ENCODE measurements around the gene SCMH1.

SCMH1 gene

DNA sequence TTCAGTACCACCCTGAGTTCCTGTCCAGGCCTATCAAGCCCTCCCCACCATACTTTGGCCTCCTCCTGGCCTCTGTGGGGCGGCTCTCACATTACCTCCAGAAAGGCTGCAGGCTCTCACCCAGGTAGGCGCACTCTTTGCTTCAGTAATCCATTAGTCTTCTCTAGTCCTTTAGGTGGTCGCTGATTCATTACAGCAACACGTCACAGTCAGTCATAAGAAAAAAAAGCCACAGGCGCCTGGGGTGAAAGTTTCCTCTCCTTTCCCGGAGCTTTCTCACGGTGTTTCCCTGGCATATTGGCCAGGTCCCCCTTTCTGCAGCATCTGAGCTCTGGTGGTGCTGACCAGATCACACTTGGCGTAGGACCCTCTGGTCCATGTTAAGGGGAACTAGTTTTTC, 232.6 kb downstream of the SCMH1 start:
- Histone ChIP-seq H3K27me3 (ENCODE audit: insufficient read depth, low read length) (no peaks in the 10 kb centered on the region), H3K36me3 (ENCODE audit: insufficient read depth, low read depth, low read length) (peaks cover 100% of the 10 kb centered on the region), H3K27ac (ENCODE audit: low read length) (no peak overlapping the region), H3K4me1 (ENCODE audit: insufficient read depth, low read length) (no peaks in the 10 kb centered on the region), H3K4me3 (ENCODE audit: low read length) (no peak overlapping the region), H3K9me3 (ENCODE audit: insufficient read depth, low read depth, low read length) (no peaks in the 10 kb centered on the region), H3K9ac (ENCODE audit: low read depth, low read length) (no peak overlapping the region)

DNA sequence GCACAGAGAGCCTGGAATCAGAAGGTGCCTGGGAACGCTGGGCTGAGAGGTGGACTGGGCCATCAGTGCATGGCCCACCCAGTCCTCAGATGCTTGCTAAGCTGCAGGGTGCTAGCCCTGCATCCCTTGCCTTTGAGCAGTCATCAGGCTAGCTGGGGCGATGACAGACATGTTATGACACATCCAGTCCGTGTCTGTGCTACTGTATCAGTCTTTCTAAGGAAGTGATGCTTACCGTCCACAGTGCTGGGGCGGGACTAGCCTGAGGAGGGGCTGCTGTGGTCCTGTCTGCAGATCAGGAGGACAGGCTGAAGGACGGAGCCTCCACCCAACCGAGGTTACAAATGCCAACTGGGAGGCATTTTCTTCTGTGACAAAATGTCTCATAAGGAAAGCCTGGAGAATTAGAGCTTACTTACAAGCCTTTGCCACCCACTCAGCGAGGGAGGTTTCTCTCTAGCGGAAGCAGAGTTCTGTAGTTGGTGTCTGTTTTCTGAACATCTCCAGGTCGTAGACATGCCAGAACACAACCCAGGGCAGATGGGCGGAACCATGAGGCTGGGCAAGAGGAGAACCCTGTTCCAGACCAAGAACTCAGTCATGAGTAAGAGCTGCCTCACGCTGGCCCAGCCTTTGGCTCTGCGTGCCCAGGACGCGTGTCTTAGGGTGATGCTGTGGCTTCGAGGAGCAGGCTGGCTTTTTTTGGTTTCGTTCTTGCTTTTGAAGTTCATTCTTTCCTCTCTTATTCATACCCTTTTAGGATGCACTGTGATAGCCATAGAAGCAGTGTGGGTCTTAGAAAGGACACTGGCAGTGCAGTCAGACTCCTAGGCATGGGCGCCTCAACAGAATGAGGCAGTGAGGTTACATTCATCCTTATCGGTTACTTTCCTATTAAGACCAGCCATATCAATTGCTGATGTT, 234.9 kb downstream of the SCMH1 start:
- peaks cover 100% of the 10 kb centered on the region for H3K36me3 ChIP-seq (ENCODE audit: insufficient read depth, low read depth, low read length)
- H3K27me3 ChIP-seq (ENCODE audit: insufficient read depth, low read length) = no peaks in the 10 kb centered on the region
- no peak overlapping the region for H3K27ac ChIP-seq (ENCODE audit: low read length)
- H3K9ac ChIP-seq (ENCODE audit: low read depth, low read length) = no peak overlapping the region
- H3K4me1 ChIP-seq (ENCODE audit: insufficient read depth, low read length) = no peaks in the 10 kb centered on the region
- H3K4me3 ChIP-seq (ENCODE audit: low read length) = no peak overlapping the region
- no peaks in the 10 kb centered on the region for H3K9me3 ChIP-seq (ENCODE audit: insufficient read depth, low read depth, low read length)

DNA sequence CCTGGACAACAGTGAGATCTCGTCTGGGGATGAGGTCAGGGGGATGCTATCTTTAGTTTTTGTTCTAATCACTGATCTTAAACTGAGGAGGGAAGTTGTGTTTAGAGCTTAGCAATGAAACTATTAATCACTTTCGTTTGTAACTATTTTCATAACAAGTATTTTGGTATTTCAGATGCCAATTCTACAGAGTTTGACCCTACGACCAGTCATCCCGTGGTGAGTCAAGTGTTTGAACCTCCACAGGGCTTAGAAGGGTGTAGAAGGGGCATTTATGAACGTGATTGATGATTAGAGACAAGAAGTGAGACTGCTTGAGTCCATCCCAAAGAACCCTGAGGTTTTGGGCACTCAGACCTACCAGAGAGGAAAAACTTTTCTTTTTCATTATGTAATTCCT, 236.2 kb downstream of the SCMH1 start:
- Histone ChIP-seq H3K27ac (ENCODE audit: low read length) (no peak overlapping the region), H3K9me3 (ENCODE audit: insufficient read depth, low read depth, low read length) (no peaks in the 10 kb centered on the region), H3K4me3 (ENCODE audit: low read length) (no peak overlapping the region), H3K27me3 (ENCODE audit: insufficient read depth, low read length) (no peaks in the 10 kb centered on the region), H3K9ac (ENCODE audit: low read depth, low read length) (no peak overlapping the region), H3K4me1 (ENCODE audit: insufficient read depth, low read length) (no peaks in the 10 kb centered on the region), H3K36me3 (ENCODE audit: insufficient read depth, low read depth, low read length) (peaks cover 100% of the 10 kb centered on the region)

DNA sequence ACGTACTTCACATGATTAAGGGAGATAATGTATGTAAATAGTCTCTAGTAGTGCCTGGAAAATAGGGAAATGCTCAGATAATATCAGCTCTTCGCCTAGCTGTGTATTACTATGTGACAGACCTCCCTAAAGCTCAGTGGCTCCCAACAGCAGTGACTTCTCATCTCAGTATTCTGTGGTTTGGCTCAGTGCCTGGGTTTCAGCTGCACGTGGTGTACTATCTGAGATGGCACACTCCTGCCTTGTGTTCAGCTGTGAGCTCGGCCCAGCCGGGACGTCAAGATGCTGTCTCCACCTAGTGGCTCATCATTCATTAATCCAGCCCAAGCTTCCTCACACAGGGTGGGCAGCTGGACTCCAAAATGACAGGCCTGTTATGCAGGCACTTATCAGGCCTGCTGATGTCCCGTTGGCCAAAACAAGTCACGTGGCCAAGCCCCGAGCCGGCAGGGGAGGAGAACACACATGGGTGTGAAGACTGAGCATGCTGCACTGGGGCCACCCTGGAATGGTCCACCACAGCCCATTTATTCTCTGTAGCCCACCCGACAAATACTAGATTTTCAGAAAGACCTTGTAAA, 238.4 kb downstream of the SCMH1 start:
- peaks cover 99% of the 10 kb centered on the region for H3K36me3 ChIP-seq (ENCODE audit: insufficient read depth, low read depth, low read length)
- no peak overlapping the region for H3K4me3 ChIP-seq (ENCODE audit: low read length)
- no peak overlapping the region for H3K27ac ChIP-seq (ENCODE audit: low read length)

DNA sequence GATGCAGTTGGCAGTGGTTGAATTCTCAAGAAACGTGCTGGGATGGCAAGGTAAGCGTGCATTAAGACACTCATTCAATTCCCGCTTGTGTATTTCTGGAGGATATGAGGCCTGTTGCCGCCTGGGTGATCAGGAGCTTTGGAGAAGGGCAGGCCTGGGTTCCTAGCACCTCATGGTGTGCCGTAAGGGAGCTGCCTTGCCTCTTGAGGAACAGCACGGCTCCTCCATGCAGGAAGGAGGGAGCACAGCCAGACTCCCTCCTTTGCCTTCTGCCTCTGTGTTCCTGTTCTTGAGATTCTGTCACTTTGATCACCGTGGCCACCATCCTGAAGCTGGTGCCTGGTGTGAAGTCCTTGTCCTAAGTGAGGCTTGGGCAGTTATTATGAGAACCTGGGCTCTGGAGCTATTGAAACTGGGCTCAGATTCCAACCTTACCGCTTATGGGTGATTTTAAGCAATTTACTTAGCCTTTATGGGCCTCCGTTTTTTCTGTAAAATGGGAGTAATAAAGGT, 238.9 kb downstream of the SCMH1 start:
- Histone ChIP-seq H3K4me3 (ENCODE audit: low read length) (no peak overlapping the region), H3K9ac (ENCODE audit: low read depth, low read length) (no peak overlapping the region), H3K27ac (ENCODE audit: low read length) (no peak overlapping the region), H3K36me3 (ENCODE audit: insufficient read depth, low read depth, low read length) (peaks cover 99% of the 10 kb centered on the region), H3K27me3 (ENCODE audit: insufficient read depth, low read length) (no peaks in the 10 kb centered on the region), H3K4me1 (ENCODE audit: insufficient read depth, low read length) (no peaks in the 10 kb centered on the region), H3K9me3 (ENCODE audit: insufficient read depth, low read depth, low read length) (no peaks in the 10 kb centered on the region)

More for the DNA sequence above, 238.4 kb downstream of the SCMH1 start:
- Histone ChIP-seq H3K9ac (ENCODE audit: low read depth, low read length) (no peak overlapping the region), H3K9me3 (ENCODE audit: insufficient read depth, low read depth, low read length) (no peaks in the 10 kb centered on the region), H3K27me3 (ENCODE audit: insufficient read depth, low read length) (no peaks in the 10 kb centered on the region), H3K4me1 (ENCODE audit: insufficient read depth, low read length) (no peaks in the 10 kb centered on the region)

DNA sequence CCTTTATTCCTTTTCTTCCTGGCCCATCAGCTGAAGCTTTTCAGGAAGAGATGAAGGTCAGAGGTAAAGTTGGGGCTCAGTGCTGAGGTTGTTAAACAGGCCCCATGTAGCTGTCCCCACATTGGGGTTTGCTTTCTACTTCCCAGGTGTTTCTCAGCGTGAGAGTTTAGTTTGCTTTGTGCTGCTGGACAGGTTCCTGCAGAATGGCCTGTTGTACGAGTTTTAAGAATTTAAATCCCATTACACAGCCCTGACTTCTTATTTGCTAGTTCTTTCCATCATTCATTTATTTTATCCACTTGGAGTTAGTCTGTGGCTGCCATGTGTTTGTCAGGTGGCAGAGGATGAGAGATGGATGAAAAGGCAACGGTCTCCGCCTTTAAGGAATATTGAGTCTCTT, 243.4 kb downstream of the SCMH1 start:
- H3K27me3 ChIP-seq (ENCODE audit: insufficient read depth, low read length) = no peaks in the 10 kb centered on the region
- H3K27ac ChIP-seq (ENCODE audit: low read length) = no peak overlapping the region
- H3K4me1 ChIP-seq (ENCODE audit: insufficient read depth, low read length) = no peaks in the 10 kb centered on the region
- no peaks in the 10 kb centered on the region for H3K9me3 ChIP-seq (ENCODE audit: insufficient read depth, low read depth, low read length)
- H3K9ac ChIP-seq (ENCODE audit: low read depth, low read length) = no peak overlapping the region
- H3K36me3 ChIP-seq (ENCODE audit: insufficient read depth, low read depth, low read length) = peaks cover 99% of the 10 kb centered on the region
- H3K4me3 ChIP-seq (ENCODE audit: low read length) = no peak overlapping the region

DNA sequence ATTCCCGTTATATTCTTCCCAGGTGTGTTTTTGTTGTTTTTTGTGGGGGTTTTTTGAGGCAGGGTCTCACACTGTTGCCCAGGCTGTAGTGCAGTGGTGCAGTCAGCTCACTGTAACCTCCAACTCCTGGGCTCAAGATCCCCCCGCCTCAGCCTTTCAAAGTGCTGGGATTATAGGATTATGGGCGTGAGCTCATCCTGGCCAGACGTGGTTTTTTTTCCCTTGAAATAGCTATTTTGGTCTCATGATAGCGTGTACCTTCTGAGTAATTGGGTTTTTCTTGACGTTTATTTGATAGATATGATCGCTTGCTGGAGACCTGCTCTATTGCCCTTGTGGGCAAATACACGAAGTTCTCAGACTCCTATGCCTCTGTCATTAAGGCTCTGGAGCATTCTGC, 245.0 kb downstream of the SCMH1 start:
- no peaks in the 10 kb centered on the region for H3K9me3 ChIP-seq (ENCODE audit: insufficient read depth, low read depth, low read length)
- no peaks in the 10 kb centered on the region for H3K4me1 ChIP-seq (ENCODE audit: insufficient read depth, low read length)
- no peak overlapping the region for H3K4me3 ChIP-seq (ENCODE audit: low read length)
- H3K27ac ChIP-seq (ENCODE audit: low read length) = no peak overlapping the region
- H3K9ac ChIP-seq (ENCODE audit: low read depth, low read length) = no peak overlapping the region
- no peaks in the 10 kb centered on the region for H3K27me3 ChIP-seq (ENCODE audit: insufficient read depth, low read length)
- H3K36me3 ChIP-seq (ENCODE audit: insufficient read depth, low read depth, low read length) = peaks cover 98% of the 10 kb centered on the region

DNA sequence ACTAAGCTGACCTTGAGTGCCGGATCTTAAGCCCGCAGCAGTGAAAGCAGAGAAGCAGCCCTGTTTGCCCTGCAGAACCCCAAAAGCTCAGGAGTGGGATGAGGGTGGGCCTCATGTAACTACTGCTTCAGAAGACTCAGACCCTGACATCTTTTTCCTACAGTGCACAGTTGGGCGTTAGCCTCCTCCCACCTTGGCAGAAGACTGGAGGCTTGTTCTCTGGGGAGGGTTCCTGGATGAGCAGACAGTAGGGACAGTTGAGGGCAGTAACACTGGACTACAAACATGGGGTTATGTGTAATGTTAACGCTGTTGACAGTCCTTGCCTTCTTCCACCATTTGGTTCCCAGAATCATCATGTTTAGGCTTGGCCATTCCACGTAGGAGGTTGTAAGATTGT, 253.0 kb downstream of the SCMH1 start:
- Histone ChIP-seq H3K27ac (ENCODE audit: low read length) (no peak overlapping the region), H3K4me1 (ENCODE audit: insufficient read depth, low read length) (no peaks in the 10 kb centered on the region), H3K4me3 (ENCODE audit: low read length) (no peak overlapping the region), H3K36me3 (ENCODE audit: insufficient read depth, low read depth, low read length) (peaks cover 99% of the 10 kb centered on the region), H3K9me3 (ENCODE audit: insufficient read depth, low read depth, low read length) (no peaks in the 10 kb centered on the region), H3K9ac (ENCODE audit: low read depth, low read length) (no peak overlapping the region), H3K27me3 (ENCODE audit: insufficient read depth, low read length) (no peaks in the 10 kb centered on the region)

DNA sequence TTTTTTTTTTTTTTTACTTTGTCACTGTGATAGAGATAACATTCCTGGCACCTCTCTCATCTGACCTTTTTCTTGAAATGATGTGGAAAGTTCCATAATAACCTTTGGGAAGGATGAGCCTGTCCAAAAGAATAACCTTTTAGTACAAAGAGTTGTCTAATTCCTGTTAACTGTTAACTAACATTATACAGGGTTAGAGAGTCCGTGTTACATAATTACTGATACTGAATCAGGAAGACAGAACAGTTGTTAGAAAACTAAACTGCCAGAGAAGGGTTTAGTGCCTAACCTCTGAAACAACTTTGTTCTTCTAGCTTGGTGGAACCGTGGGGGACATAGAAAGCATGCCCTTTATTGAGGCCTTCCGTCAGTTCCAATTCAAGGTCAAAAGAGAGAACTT, 253.8 kb downstream of the SCMH1 start:
- Histone ChIP-seq H3K27me3 (ENCODE audit: insufficient read depth, low read length) (no peaks in the 10 kb centered on the region), H3K27ac (ENCODE audit: low read length) (no peak overlapping the region), H3K9me3 (ENCODE audit: insufficient read depth, low read depth, low read length) (no peaks in the 10 kb centered on the region), H3K4me3 (ENCODE audit: low read length) (no peak overlapping the region), H3K36me3 (ENCODE audit: insufficient read depth, low read depth, low read length) (peaks cover 99% of the 10 kb centered on the region), H3K4me1 (ENCODE audit: insufficient read depth, low read length) (no peaks in the 10 kb centered on the region), H3K9ac (ENCODE audit: low read depth, low read length) (no peak overlapping the region)

DNA sequence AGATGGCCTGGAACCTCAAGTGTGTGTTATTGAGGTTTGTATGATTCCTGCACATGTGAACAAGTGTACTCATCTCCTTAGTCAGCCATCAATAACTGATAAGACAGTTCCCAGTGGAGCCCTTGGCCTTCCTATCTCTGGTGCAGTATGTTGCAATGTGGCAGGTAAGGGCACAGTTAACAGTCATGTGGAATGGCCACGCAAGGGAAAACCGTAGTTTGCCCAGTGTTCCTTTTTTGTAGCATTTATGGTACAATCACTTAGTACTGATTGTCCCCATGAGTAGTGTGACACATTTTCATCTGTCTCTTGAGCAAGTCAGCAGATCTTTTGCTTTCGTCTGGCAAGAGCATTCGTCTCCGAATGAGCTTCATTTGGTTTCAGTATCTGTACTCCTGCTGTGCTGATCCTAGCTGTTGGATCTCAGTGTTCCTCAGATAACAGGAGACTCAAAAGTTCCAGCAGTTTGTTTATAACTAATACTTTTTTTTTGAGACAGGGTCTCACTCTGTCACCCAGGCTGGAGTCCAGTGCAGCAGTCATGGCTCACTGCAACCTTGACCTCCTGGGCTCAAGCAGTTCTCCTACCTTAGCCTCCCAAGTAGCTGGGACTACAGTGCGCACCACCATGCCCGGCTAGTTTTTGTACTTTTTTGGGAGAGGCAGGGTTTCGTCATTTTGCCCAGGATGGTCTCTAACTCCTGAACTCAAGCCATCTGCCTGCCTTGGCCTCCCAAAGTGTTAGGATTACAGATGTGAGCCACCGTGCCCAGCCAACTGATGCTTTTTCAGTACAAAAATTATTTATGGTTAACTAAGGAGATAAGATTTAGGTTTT, 254.4 kb downstream of the SCMH1 start:
- no peak overlapping the region for H3K27ac ChIP-seq (ENCODE audit: low read length)
- H3K27me3 ChIP-seq (ENCODE audit: insufficient read depth, low read length) = no peaks in the 10 kb centered on the region
- no peaks in the 10 kb centered on the region for H3K9me3 ChIP-seq (ENCODE audit: insufficient read depth, low read depth, low read length)
- H3K9ac ChIP-seq (ENCODE audit: low read depth, low read length) = no peak overlapping the region
- H3K4me3 ChIP-seq (ENCODE audit: low read length) = no peak overlapping the region
- H3K4me1 ChIP-seq (ENCODE audit: insufficient read depth, low read length) = no peaks in the 10 kb centered on the region
- H3K36me3 ChIP-seq (ENCODE audit: insufficient read depth, low read depth, low read length) = peaks cover 98% of the 10 kb centered on the region

DNA sequence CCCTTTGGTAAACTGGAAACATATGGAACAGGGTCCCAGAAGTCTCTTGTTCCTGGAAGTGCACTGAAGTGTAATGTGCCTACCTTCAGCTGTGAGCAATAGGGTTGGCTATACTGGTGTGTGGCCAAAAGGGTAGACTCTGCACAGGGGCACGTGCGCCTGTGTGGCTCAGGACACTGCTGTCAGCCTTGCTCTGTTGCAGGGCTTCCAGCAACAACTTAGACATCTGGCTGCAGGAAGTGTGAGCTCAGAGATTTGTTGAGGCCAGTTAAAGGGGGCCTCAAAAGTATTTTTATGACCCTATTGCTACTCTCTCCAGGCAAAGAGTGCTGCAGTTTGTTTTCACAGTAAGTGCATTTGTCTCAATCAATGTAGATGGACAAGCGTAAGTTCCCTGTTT, 255.2 kb downstream of the SCMH1 start:
- Histone ChIP-seq H3K4me1 (ENCODE audit: insufficient read depth, low read length) (no peaks in the 10 kb centered on the region; the same call in 1 of the 2 replicates), H3K9me3 (ENCODE audit: insufficient read depth, low read depth, low read length) (no peaks in the 10 kb centered on the region), H3K9ac (ENCODE audit: low read depth, low read length) (no peak overlapping the region), H3K27me3 (ENCODE audit: insufficient read depth, low read length) (no peaks in the 10 kb centered on the region), H3K27ac (ENCODE audit: low read length) (no peak overlapping the region), H3K36me3 (ENCODE audit: insufficient read depth, low read depth, low read length) (peaks cover 94% of the 10 kb centered on the region), H3K4me3 (ENCODE audit: low read length) (no peak overlapping the region)

All from iPS-20b (cell line).